Naive thymus-derived CD4-positive, alpha-beta T cell (primary cell): ENCODE results near the gene MICU2. TPM values are rescaled to one million over a fixed set of nuclear protein-coding genes. Genes with fewer than 3 reads are reported as not detected.

Source experiments
- ATAC-seq: fragments of 150-1000 bp; cut with Tn5 transposase; 2 replicates; pipeline ENCODE4 v1.10.0; 2021; ENCODE audit warnings: mild to moderate bottlenecking, moderate library complexity
- CTCF ChIA-PET: fragments of 350-600 bp; sonication (Branson Sonifier 250); formaldehyde crosslinking; loops from one replicate; lab custom pipeline; 2021; ENCODE audit warnings: antibody characterized with exemption; lab: Charles Lee
- POLR2A ChIA-PET: fragments of 350-600 bp; sonication (Branson Sonifier 250); formaldehyde crosslinking; loops from one replicate; lab custom pipeline; 2021; ENCODE audit warnings: antibody characterized with exemption, inconsistent platforms; lab: Charles Lee
- DNase-seq, 9 donors: peaks; one replicate each; pipeline versions ENCODE4 v3.0.0 to v3.0.0-alpha.2; 2020 to 2022; ENCODE audit warnings: mixed read lengths in 1 of 9
- H3K27ac ChIP-seq: one replicate; pipeline ENCODE4 v1.7.0; 2013; ENCODE audit warnings: mild to moderate bottlenecking, low read depth, low read length, moderate library complexity
- H3K27me3 ChIP-seq, 2 donors: one replicate each; pipeline ENCODE4 v1.7.0; 2013; ENCODE audit warnings: low read length in 2 of 2, mild to moderate bottlenecking in 2 of 2, moderate library complexity in 2 of 2; ENCODE audit not compliant: control insufficient read depth in 2 of 2, insufficient read depth in 2 of 2
- H3K36me3 ChIP-seq, 3 experiments: 1 replicate in 2 of 3; 2 replicates in 1 of 3; pipeline ENCODE4 v1.7.0; 2013; ENCODE audit warnings: low read length in 3 of 3, mild to moderate bottlenecking in 3 of 3, moderate library complexity in 1 of 3; ENCODE audit not compliant: insufficient read depth in 3 of 3, control insufficient read depth in 2 of 3
- H3K4me1 ChIP-seq, 2 donors: one replicate each; pipeline ENCODE4 v1.7.0; 2013; ENCODE audit warnings: low read length in 2 of 2, mild to moderate bottlenecking in 2 of 2, moderate library complexity in 1 of 2; ENCODE audit not compliant: control insufficient read depth in 2 of 2, insufficient read depth in 2 of 2
- H3K4me3 ChIP-seq: 2 replicates; pipeline ENCODE4 v1.7.0; 2013; ENCODE audit warnings: mild to moderate bottlenecking, low read length
- H3K9me3 ChIP-seq, 3 experiments: 1 replicate in 2 of 3; 2 replicates in 1 of 3; pipeline ENCODE4 v1.7.0; 2013; ENCODE audit warnings: low read length in 3 of 3; ENCODE audit not compliant: control insufficient read depth in 2 of 3
- H3K27ac Mint-ChIP-seq, 9 donors: one replicate each; pipeline ENCODE4 v1.8.0; 2020 to 2022; ENCODE audit warnings: mixed read lengths in 9 of 9, mild to moderate bottlenecking in 8 of 9, moderate library complexity in 5 of 9, inconsistent platforms in 2 of 9
- H3K27me3 Mint-ChIP-seq, 5 donors: one replicate each; pipeline ENCODE4 v1.8.0; 2021 to 2022; ENCODE audit warnings: mixed read lengths in 5 of 5, mild to moderate bottlenecking in 1 of 5
- H3K36me3 Mint-ChIP-seq, 5 donors: one replicate each; pipeline ENCODE4 v1.8.0; 2020 to 2022; ENCODE audit warnings: mixed read lengths in 5 of 5, mild to moderate bottlenecking in 3 of 5, inconsistent platforms in 1 of 5
- H3K4me1 Mint-ChIP-seq, 7 donors: one replicate each; pipeline ENCODE4 v1.8.0; 2020 to 2022; ENCODE audit warnings: mixed read lengths in 7 of 7, mild to moderate bottlenecking in 3 of 7, inconsistent platforms in 1 of 7
- H3K4me3 Mint-ChIP-seq, 10 donors: one replicate each; pipeline ENCODE4 v1.8.0; 2020 to 2022; ENCODE audit warnings: mild to moderate bottlenecking in 10 of 10, mixed read lengths in 10 of 10, moderate library complexity in 6 of 10, inconsistent platforms in 2 of 10
- H3K9me3 Mint-ChIP-seq, 11 donors: one replicate each; pipeline ENCODE4 v1.8.0; 2020 to 2022; ENCODE audit warnings: mixed read lengths in 11 of 11, mild to moderate bottlenecking in 4 of 11, inconsistent platforms in 1 of 11, moderate library complexity in 1 of 11
- intact Hi-C, 2 donors: fragments of 100-400 bp; cut with micrococcal nuclease; formaldehyde crosslinking; loops; one replicate each; pipeline ENCODE4 v1.15.1; 2023
- polyA plus RNA-seq, 2 donors: library from polyadenylated mRNA; unstranded; fragments of 300-500 nt; fragmentation: Illumina TruSeq; gene quantifications; one replicate each; pipeline ENCODE4 v1.2.3, GENCODE V29; 2021
- total RNA-seq, 6 experiments: library from RNA in 5 of 6; stranded (reverse) in 5 of 6; gene quantifications; 1 replicate in 5 of 6; 2 replicates in 1 of 6; pipeline ENCODE4 v1.2.3 and lab custom pipeline; 2021 to 2026

The MICU2 gene
- total and polyA plus RNA-seq, 7 experiments from 2014 or later = 30.6 to 45.6 (median 37.5) TPM

- POLR2A ChIA-PET = interaction anchor here (0.8 kb wide), 1 partner anchor 305 kb away, joined by 8 read pairs; no protein-coding TSS in a partner anchor
- H3K4me3 Mint-ChIP-seq = no peak overlapping the region
These were observed 140.5 kb downstream of the MICU2 start for GRCh38 chr13:21463424-21463823.

GRCh38 chr13:21461131-21461530 lies 142.8 kb downstream of the MICU2 start:
- H3K27me3 Mint-ChIP-seq = peaks cover 0 to 11% (median 0%) of the 10 kb centered on the region in 5 donors
- intact Hi-C loops = no loop called here

More at GRCh38 chr13:21463424-21463823, 140.5 kb downstream of the MICU2 start:
- DNase-seq = no peak
- Mint-ChIP-seq H3K36me3 (no peaks in the 10 kb centered on the region), H3K27ac (no peak overlapping the region), H3K4me1 (peaks cover under 1 to 16% (median 8%) of the 10 kb centered on the region in 7 donors), H3K9me3 (peaks cover 0 to 2% (median 0%) of the 10 kb centered on the region in 11 donors), H3K27me3 (peaks cover 0 to 16% (median 0%) of the 10 kb centered on the region in 5 donors)
- CTCF ChIA-PET = interaction anchor here (0.9 kb wide), 2 partner anchors 15 to 166 kb away, joined by 3 to 4 read pairs; no protein-coding TSS in a partner anchor
- Histone ChIP-seq H3K9me3 (no peaks in the 10 kb centered on the region), H3K27me3 (no peaks in the 10 kb centered on the region), H3K4me1 (no peaks in the 10 kb centered on the region), H3K4me3 (no peak overlapping the region), H3K27ac (no peak overlapping the region), H3K36me3 (peaks cover 0 to 7% (median 0%) of the 10 kb centered on the region in 3 experiments)
- intact Hi-C loops = no loop called here
- ATAC-seq = no peak

DNA sequence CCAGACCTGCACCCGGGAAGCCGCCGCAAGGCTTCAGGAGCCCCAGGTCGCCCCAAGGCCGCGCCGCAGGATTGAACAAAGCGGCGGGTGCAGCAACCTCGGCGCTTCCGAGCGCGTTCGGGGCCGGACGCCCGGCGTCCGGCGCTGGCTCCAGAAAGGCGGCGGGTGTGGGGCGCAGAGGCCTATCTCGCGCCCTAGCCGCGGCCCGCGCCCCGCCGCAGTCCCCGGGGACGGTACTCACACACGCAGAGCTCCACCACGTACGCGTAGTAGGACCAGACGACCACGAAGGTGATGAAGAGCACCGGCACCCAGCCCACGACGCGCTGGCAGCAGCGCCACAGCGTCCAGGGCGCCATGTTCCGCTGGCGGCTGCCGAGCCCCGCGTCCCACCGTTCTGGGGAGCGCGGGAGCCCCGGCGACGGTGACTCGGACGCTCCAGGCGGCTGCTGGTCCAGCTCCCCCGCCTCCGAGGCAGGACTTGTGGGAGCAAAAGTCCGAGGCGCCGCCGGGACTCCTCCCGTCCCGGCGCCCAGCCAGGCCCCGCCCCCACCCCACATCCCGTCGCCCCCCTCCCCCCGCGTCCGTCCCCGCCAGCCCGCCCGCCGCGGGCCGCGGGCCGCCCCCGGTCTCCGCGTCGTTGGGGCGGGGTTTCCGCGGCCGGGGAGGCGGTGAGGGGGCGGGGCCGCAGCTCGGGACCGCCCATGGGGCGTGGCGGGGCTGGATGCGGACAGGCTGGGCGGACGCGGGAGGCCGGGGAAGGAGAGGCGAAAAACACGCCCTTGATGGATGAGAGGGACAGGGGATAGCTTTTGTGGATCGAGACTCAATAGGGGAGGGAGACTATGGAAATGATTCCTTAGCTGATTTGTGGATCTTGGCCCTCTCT lies 144.9 kb downstream of the MICU2 start, which contains the start of gene ZDHHC20:
Gene ZDHHC20 (minus strand): TSS at position 491 of the 889 bp plus-strand sequence. CDS start 132 bp downstream, at position 359.
- Mint-ChIP-seq H3K4me1 (peaks cover 27 to 55% (median 42%) of the 10 kb centered on the region in 7 donors), H3K27me3 (peaks cover 0 to 7% (median 0%) of the 10 kb centered on the region in 5 donors), H3K36me3 (peaks cover 4 to 18% (median 7%) of the 10 kb centered on the region in 5 donors), H3K27ac (peak within 1 kb of the TSS; percentile 74 to 98 (median 94)), H3K4me3 (peak within 1 kb of the TSS; percentile 91 to 97 (median 94)), H3K9me3 (peaks cover 0 to 8% (median 0%) of the 10 kb centered on the region in 11 donors)
- peaks cover 9 to 19% of the 10 kb centered on the region in 2 donors for H3K4me1 ChIP-seq
- H3K27me3 ChIP-seq = no peaks in the 10 kb centered on the region
- CTCF ChIA-PET = interaction anchor here (1.1 to 2.2 kb wide), 2 partner anchors 18 to 161 kb away, joined by 3 to 16 read pairs; no protein-coding TSS in a partner anchor
- intact Hi-C loops = loop anchor here (1.0 to 10.0 kb wide), 19 partner anchors 18 to 1916 kb away; partner anchors contain the start of genes EEF1AKMT1 (in 2 of the 2), FGF9 (in 2 of the 2), MRPL57 (in 2 of the 2) and SKA3 (in 2 of the 2)
- H3K9me3 ChIP-seq = no peaks in the 10 kb centered on the region
- H3K4me3 ChIP-seq = peak within 1 kb of the TSS; percentile 90
- H3K27ac ChIP-seq = peak within 1 kb of the TSS; percentile 97
- DNase-seq = peak; percentile 75 to 99 (median 88)
- POLR2A ChIA-PET = interaction anchor here (0.5 to 3.2 kb wide), 16 partner anchors 9 to 1927 kb away, joined by 3 to 21 read pairs (median 4); partner anchors contain the start of genes MICU2, MRPL57 and SKA3
- ATAC-seq = peak; percentile 98
- peaks cover 0 to 9% (median 0%) of the 10 kb centered on the region in 3 experiments for H3K36me3 ChIP-seq

More at GRCh38 chr13:21461131-21461530, 142.8 kb downstream of the MICU2 start:
- Mint-ChIP-seq H3K27ac (peak overlapping the region in 2 of 9 donors; percentile 94), H3K9me3 (peaks cover 0 to 2% (median 0%) of the 10 kb centered on the region in 11 donors), H3K4me1 (peaks cover 16 to 36% (median 27%) of the 10 kb centered on the region in 7 donors), H3K4me3 (peak overlapping the region in 6 of 10 donors; percentile 2 to 96 (median 86)), H3K36me3 (peaks cover 0 to 6% (median 0%) of the 10 kb centered on the region in 5 donors)
- no peak overlapping the region for H3K4me3 ChIP-seq
- H3K4me1 ChIP-seq = peaks cover 9 to 15% of the 10 kb centered on the region in 2 donors
- DNase-seq (no peak), ATAC-seq (no peak)
- H3K27me3 ChIP-seq = no peaks in the 10 kb centered on the region
- CTCF ChIA-PET = interaction anchor here (1.4 kb wide), 1 partner anchor 18 kb away, joined by 10 read pairs; no protein-coding TSS in a partner anchor
- POLR2A ChIA-PET = interaction anchor here (0.6 to 3.2 kb wide), 3 partner anchors 143 to 165 kb away, joined by 3 to 21 read pairs (median 3); partner anchors contain the start of gene MICU2
- no peaks in the 10 kb centered on the region for H3K9me3 ChIP-seq
- H3K27ac ChIP-seq = no peak overlapping the region
- H3K36me3 ChIP-seq = peaks cover 0 to 9% (median 0%) of the 10 kb centered on the region in 3 experiments

DNA sequence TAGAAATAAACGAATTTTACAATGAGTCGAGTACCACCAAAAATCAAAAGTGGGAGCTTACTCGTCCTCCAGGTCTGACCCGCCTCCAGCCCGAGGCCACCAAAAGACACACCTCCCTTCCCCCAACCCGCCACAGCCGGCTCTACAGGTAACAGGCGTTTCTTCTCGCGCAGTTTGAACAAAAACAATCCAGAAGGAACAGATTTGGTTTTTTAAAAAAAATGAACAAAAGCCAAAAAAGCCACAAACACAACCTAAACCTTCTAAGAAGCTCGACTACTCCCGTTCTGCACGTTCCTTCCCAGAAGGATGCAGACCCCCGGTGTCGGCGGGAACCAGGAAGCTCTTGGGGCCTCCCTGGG lies 145.5 kb downstream of the MICU2 start:
- Mint-ChIP-seq H3K4me3 (peak overlapping the region; percentile 91 to 96 (median 94)), H3K9me3 (peaks cover 0 to 8% (median 0%) of the 10 kb centered on the region in 11 donors), H3K36me3 (peaks cover 4 to 19% (median 7%) of the 10 kb centered on the region in 5 donors), H3K4me1 (peaks cover 31 to 59% (median 43%) of the 10 kb centered on the region in 7 donors), H3K27ac (peak overlapping the region; percentile 61 to 95 (median 92)), H3K27me3 (peaks cover 0 to 4% (median 0%) of the 10 kb centered on the region in 5 donors)
- Histone ChIP-seq H3K36me3 (peaks cover 0 to 9% (median 0%) of the 10 kb centered on the region in 3 experiments), H3K9me3 (no peaks in the 10 kb centered on the region), H3K27ac (peak overlapping the region; percentile 97), H3K27me3 (no peaks in the 10 kb centered on the region), H3K4me1 (peaks cover 9 to 19% of the 10 kb centered on the region in 2 donors), H3K4me3 (peak overlapping the region; percentile 90)
- intact Hi-C loops = loop anchor here (2.0 to 10.0 kb wide), 10 partner anchors 22 to 1501 kb away; partner anchors contain the start of genes EEF1AKMT1 (in 2 of the 2), FGF9 (in 2 of the 2), IFT88 (in 1 of the 2) and ZMYM2 (in 1 of the 2)
- POLR2A ChIA-PET = interaction anchor here (0.5 to 3.2 kb wide), 12 partner anchors 13 to 1928 kb away, joined by 3 to 21 read pairs (median 4); partner anchors contain the start of genes MICU2, MRPL57 and SKA3
- ATAC-seq (no peak), DNase-seq (peak in 7 of 9 donors; percentile 18 to 54 (median 42))
- CTCF ChIA-PET = interaction anchor here (2.2 kb wide), 1 partner anchor 161 kb away, joined by 16 read pairs; no protein-coding TSS in a partner anchor

- ATAC-seq (no peak), DNase-seq (no peak)
- Mint-ChIP-seq H3K9me3 (peaks cover 0 to 12% (median 3%) of the 10 kb centered on the region in 11 donors), H3K4me3 (peak overlapping the region in 5 of 10 donors; percentile 13 to 32 (median 30)), H3K36me3 (peaks cover 4 to 40% (median 32%) of the 10 kb centered on the region in 5 donors), H3K4me1 (peaks cover 43 to 86% (median 71%) of the 10 kb centered on the region in 7 donors), H3K27me3 (no peaks in the 10 kb centered on the region), H3K27ac (no peak overlapping the region)
- H3K9me3 ChIP-seq = no peaks in the 10 kb centered on the region
- H3K4me3 ChIP-seq = no peak overlapping the region
- no peak overlapping the region for H3K27ac ChIP-seq
- CTCF ChIA-PET = interaction anchor here (0.6 kb wide), 1 partner anchor 277 kb away, joined by 3 read pairs; no protein-coding TSS in a partner anchor
- H3K4me1 ChIP-seq = peaks cover 9 to 19% of the 10 kb centered on the region in 2 donors
- peaks cover 0 to 3% (median 0%) of the 10 kb centered on the region in 3 experiments for H3K36me3 ChIP-seq
- intact Hi-C loops = loop anchor here in 1 of 2 donors (10.0 kb wide), 1 partner anchor 221 kb away; the partner anchor contains the start of gene FGF9
- no peaks in the 10 kb centered on the region for H3K27me3 ChIP-seq
- POLR2A ChIA-PET = no interaction called here
These were observed 150.4 kb downstream of the MICU2 start for GRCh38 chr13:21453387-21454081.
